Panc1 (cell line): Measurements from ENCODE around the gene PIP4K2C.

Experiments used
- CTCF ChIP-seq: fragments of 450-650 bp; IDR thresholded peaks from 2 replicates; pipeline ENCODE4 v1.5.1; 2017; ENCODE audit warnings: mild to moderate bottlenecking
- REST ChIP-seq, 2 experiments: IDR thresholded peaks; 2 replicates each; pipeline ENCODE4 v1.6.1; 2011 to 2012; ENCODE audit warnings: low read depth in 2 of 2, control low read depth in 1 of 2, low read length in 1 of 2, mild to moderate bottlenecking in 1 of 2, moderate library complexity in 1 of 2; ENCODE audit not compliant: insufficient read depth in 1 of 2
- SIN3A ChIP-seq: IDR thresholded peaks from 2 replicates; pipeline ENCODE4 v1.6.1; 2012; ENCODE audit warnings: low read depth, mild to moderate bottlenecking, low read length, moderate library complexity, borderline replicate concordance; ENCODE audit not compliant: insufficient read depth

GRCh38 chr12:57554897-57555296 is 36.1 kb upstream of the PIP4K2C start:
- TF ChIP-seq SIN3A (no peak), REST (IDR thresholded peaks at IDR 0.05; ENCODE audit: insufficient read depth in 1 of 2, low read depth in 2 of 2, low read length in 1 of 2) (no peak), CTCF (no peak)
